ENCODE results near the gene CNTN6.

CNTN6 gene

DNA sequence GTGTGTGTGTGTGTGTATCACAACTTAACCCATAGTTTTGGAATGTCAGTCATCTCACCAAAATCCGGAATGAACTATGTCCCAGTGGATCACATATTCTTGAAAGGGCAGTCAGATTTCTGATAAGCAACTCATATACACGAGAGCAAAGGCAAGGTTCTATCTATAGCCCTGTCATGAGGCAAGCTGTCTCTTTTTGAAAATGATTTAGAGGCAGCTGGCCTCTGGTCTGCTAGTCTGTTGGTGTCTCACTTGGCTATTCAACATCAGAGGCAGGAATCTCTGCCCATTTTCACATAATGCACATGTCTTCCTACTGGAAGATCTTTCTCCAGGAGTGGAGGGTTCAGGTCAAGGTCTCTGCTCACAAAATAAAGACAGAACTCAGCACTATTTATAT is 79.8 kb downstream of the CNTN6 start:
- DNase-seq (ENCODE audit: low read depth in 2 of 2), result no peak

DNA sequence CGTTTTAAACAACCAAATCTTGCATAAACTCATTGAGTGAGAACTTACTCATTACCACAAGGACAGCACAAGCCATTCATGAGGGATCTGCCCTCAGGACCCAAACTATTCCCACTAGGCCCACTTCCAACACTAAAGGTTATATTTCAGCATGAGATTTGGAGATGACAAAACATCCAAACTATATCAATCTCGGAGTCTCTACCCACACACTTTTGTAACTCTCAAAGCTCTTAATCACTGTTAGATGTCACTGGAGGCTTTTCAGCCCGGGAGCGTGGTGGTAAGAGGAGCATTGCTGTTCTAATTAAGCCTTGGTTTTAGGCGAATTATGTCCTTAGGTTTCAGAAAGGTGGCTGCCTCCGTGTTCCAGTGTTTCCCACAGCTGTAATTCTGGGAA is 86.3 kb downstream of the CNTN6 start:
- DNase-seq (ENCODE audit: low read depth in 2 of 2), result no peak

DNA sequence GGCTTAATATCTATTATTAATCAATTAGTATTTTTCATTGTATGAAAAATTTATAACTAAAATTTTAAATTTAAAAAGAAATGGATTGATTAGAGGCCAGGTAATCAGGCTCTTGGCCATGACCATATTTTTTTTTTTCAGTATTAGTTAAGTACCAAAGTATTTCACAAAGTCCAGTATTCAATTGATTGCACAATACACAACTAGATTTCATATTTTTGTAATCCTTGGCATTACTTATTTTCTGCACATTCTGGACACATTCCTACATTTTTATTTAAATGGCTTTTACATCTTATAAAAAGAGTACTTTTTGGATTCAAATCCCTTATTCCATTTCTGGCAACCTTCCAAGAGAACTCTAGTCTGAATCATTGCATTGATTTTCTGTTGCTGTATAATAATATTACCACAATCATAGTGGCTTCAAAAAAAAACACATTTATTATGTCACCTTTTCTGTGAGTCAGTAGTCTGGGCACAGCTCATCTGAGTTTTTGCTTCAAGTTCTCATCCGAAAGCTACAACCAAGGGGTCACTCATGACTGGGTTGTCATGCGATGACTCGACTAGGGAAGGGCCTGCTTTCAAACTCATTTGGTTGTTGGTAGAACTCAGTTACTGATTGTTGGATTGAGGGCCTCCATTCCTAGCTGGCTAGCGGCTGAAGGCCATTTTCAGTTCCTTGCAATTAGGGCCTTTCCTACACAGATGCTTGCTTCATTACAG is 90.7 kb downstream of the CNTN6 start:
- DNase-seq (ENCODE audit: low read depth in 2 of 2), result no peak

DNA sequence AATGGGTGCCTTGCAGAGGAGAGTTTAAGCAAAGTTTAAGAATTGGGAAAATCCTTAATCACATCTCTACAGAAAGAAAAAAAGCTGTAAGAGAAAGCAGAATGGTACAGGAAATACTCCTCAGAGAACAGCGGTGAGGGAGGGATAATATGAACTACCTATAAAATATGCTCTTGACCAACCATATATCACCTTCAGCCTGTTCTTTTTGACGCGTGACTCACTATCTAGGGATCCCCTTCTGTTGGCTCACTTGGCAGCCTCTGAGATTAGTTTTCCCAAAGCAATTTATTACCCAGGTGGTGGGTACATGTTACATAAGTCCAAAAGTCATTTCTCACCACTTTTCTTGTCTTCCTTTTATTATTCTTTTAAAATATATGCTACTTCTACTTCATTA is 97.7 kb downstream of the CNTN6 start:
- no peak for DNase-seq (ENCODE audit: low read depth in 2 of 2)

DNA sequence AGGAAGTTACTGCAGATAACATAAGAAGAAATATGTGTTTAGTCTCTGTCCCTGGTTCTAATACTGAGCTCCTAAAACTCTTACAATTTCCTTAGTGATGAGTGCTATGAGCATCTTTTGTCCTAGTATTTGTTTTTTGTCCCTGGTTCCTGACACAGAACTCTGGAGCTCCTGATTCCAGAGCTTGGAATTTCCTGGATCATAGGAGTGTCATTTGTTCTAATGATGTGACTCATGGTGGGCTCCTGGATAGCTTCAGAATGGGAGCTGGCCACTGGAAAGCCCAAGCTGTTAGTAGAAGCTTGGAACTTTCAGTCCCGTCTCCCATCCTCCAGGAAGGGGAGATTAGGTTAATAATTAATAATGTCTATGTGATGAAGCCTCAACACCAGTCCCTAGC is 98.2 kb downstream of the CNTN6 start:
- DNase-seq (ENCODE audit: low read depth in 2 of 2), result no peak

DNA sequence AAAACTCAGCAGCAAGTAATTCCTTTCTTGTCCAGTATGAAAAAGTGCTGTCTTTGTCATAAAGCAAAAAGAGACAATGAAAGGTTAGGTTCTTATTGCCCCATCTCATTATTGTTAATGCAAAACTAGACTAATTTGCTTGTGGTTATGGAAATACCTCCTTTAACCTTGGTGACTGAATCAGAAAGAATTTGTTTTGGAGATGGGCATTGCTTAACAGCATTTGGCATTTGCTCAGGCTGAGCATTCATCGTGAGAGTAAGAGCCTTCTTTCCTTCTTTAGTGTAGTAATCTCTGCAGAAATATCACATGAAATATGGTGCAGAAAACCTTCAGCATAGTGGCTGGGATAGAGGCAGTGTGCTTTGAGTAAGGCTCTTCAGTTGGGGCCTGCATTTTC is 103.1 kb downstream of the CNTN6 start:
- no peak for DNase-seq (ENCODE audit: low read depth in 2 of 2)

DNA sequence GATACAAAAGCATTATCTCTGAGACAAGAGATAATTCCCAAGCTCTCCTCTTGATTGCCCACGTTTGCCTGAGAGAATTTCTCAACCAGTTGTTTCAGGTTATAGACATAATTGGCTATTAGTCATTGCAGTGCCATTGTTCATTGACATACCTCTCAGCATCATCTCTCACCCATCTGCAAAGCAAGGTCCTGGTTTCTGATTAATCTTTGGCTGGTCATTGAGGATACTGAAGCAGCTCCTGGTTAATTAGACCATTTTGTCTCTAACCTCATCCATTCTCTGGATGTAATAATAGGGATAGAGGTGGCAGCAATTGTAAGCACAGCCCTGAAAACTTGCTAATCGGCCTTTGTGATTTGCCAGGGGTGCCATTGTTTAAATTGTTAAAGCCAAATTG is 104.2 kb downstream of the CNTN6 start:
- DNase-seq (ENCODE audit: low read depth in 2 of 2), result no peak

DNA sequence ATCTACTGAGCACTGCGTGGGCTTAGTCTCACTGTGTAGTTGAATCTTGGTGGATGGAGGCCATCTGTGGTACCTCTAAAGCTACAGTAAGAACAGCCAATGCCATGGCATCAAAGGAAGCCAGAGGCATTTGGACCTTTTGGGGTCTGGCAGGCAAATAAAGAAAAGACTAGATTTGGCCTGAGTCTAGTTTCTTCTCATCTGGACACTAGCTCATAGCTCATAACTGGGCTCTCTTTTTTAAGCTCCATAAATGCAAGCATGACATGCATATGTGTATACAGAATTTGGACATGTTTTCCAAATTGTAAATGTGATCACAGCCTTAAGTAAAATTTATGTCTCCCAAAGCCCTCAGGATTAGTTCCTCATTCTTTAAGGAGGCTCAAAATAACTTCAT is 107.5 kb downstream of the CNTN6 start:
- no peak for DNase-seq (ENCODE audit: low read depth in 2 of 2)

DNA sequence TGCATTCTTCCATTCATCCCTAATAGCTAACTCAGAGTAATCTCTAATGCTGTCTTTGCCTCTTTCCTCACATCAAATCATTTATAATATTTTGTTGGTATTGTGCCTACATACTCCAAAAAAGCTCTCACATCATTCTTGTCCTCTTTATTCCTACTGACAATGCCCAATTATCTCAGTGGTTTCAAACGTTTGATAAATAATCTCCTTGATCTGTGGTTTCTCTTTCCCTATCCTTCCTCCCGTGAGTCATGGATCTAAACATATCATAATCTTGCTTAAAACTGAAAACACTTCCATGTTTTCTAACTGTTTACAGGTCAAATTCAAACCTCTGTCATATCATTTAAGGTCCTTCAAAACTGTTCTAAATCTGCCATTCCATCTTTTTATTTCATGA is 115.1 kb downstream of the CNTN6 start:
- no peak for DNase-seq (ENCODE audit: low read depth in 2 of 2)

DNA sequence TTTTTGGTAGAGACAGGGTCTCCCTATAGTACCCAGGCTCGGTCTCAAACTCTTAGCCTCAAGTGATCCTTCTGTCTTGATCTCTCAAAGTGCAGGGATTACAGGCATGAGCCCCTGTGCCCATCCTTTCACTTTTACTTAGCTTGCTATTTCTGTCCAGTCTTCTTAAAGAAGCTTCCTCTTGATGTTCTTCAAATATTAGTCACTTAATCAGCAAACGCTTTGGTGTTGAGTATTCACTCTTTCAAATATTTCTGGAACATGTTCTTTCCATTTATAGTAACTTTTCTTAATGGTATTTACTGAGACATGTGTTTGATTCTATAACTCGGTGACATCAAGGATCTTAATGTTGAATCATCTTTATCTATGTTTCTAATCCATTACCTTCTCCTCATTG is 122.1 kb downstream of the CNTN6 start:
- no peak for DNase-seq (ENCODE audit: low read depth in 2 of 2)

DNA sequence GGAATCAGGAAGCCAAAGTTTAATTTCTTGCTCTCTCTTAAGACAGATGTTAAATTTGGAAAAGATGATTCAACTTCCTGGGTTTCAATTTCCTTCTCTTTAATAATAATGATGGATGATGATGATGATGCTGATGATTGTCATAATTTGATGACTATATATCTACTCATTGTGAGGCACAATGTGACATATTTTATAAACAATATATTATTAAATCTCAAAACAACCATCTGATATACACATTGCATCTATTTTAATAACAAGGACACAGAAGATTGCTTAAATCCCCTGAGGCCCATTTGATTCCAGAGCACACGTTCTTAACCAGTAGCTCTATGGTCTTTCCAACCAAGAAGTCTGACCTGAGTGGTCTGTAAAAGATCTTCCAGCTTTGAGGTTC is 124.0 kb downstream of the CNTN6 start:
- no peak for DNase-seq (ENCODE audit: low read depth in 2 of 2)

DNA sequence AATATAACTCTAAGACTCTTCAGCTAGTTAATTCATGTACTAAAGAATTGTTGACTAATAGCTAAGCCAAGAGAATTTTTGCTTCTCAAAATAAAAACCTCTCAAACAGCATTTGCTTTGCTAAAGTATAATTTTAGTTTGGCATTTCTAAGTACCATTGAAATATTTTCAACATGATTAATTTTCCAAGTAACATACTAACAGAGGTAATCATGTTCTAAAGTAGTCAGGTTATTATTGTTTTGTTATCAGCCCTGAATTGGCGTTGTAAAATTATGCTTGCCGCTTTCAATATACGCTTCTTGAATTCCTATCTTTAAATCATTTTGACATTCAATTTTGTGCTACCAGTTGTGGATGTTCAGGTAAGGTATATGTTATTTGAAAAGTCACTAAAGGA is 134.3 kb downstream of the CNTN6 start:
- no peak for DNase-seq (ENCODE audit: low read depth in 2 of 2)

DNA sequence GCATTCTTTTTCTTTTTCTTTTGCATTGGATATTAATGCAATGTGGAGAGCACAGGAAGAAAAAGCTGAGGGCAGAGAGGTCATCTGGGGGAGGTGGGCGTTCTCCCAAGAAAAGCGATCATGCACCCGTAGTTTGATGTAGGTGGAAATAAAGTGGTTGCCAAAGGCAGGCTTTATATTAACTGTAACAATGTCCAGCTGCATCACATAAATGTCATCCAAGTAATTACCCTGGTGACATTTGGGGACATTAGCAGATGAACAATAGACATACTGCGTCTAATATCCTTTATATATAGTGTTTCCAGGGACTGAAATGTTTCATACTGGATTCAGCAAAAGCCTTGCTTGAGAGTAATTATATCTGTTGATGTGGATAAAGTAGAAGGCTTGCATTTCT is 135.5 kb downstream of the CNTN6 start:
- DNase-seq (ENCODE audit: low read depth in 2 of 2), result no peak

DNA sequence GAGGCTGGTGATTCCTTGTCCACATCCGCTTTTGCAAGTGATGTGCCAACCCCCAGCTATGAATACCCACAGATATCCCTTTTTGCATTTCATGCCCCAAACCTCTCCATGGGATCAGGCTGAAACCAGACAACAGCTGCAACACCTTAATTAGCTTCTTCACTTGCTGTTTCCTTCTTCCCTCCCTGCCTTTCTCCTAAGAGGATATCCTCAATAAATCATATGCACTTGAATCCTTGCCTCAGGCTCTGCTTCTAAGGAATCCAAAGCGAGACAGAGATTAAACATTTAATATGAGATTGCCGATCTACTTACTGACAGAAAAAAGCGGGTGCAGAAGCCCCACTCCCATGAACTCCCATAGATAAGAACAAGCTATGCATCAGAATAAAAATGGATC is 138.1 kb downstream of the CNTN6 start:
- DNase-seq (ENCODE audit: low read depth in 2 of 2), result no peak

DNA sequence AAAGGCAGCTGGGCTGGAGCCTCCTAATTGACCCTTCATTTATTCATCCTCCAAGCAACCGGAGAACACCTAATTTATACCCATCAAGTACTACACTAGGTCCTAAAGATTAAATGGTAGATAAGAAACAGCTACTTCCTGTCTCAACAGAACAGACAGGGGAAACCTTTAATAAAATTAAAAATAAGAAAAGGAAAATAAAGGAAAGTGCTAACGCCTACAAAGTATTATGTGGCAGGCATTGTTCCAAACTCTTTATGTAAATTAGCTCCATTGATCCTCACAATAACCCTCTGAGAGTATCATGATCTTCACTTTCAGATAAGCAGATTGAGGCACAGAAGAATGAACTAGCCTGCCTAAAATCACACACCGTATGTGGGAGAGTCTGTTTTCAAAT is 139.5 kb downstream of the CNTN6 start:
- no peak for DNase-seq (ENCODE audit: low read depth in 2 of 2)

DNA sequence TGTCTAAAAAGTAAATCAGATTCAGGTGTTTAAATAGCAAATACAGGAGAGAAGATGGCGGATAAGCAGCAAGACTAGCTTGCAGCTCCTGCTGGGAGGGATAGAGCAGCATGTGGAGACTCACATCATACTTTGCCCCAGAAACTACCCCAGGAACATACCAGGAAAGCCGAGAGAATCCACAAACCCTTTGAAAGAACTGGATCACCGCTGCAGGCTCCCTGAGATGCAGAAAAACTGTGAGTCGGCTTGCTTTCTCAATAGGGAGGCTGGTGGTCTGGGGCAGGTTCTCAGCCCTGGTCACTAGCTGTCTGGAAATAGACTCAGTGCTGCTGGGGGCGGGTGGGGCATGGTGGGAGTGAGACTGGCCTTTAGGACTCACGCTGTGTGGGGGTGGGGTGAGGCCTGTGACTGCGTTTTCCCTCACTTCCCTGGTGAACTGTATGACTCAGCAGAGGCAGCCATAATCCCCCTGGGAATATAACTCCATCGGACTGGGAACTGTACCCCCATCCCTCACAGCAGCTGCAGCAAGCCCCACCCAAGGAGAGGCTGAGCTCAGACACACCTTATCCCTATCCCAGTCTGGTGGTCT is 142.8 kb downstream of the CNTN6 start:
- no peak for DNase-seq (ENCODE audit: low read depth in 2 of 2)

DNA sequence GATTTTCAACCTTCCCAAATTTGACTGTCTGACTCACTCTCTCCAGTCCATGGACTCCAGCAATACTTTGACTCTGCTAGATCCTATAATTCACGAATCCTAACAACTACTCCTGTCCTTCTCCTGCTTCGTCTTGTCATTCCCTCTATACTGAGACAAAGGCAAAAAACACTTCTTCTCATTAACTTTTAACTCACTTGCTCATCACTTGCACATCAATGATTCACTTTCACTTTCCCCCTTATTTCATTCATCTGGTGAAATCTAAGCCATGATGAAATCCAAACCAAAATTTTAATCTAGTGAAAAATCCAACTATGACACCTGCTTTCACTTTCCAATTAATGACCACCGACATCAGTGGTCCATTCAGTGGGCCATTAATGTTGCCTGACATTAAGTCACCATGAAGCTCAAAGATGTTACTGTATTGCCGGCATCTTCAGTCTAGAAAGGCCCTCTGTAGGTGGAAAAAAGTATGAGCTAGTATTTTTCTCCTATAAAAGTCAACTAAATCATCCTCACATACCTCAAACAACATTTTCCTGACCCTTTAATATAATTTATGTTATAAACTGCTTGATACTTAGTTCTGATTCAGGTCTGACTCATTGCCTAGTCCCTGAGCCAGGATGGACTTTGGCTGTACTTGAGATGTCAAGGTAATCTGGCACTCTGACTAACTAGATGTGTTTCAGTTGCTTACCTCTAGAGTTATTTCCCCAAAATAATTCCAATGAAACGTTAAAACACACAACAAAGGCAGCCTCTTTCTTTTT is 158.6 kb downstream of the CNTN6 start:
- DNase-seq (ENCODE audit: low read depth in 2 of 2), result no peak

DNA sequence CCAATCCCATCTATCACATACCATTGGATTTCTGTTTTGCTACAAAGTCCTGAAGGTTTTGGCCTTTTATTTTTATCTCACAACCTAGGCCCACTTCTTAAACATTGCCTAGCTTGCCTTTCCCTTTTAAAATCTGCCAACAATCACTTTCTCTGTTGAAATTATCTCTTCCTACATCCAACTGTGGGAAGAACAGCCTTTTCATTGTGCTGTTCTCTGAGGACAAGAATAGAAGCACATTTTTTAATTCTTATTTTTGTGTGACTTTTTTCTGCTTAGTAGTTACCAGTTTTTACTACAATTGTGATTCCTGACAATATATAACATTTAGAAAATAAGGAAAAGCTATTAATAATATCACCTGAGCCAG is 159.2 kb downstream of the CNTN6 start:
- no peak for DNase-seq (ENCODE audit: low read depth in 2 of 2)

DNA sequence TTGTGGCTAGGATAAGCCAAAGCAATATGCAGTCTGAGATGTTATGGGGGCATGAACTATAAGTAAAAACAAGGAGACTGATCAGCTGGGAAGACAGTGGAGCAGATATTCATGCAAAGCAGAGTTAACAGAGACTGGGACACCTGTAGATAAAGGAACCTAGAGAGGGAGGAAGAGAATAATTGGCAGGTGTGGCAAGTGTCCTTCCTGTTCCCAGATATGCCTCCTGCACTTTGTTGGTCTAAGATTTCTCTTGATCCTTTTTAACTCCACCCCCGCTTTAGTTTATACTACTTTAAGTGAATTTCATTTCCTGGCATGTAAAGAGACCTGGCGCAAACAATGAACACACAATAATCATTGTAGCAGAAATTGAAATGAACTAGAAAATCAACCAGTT is 169.4 kb downstream of the CNTN6 start:
- DNase-seq (ENCODE audit: low read depth in 2 of 2), result no peak

DNA sequence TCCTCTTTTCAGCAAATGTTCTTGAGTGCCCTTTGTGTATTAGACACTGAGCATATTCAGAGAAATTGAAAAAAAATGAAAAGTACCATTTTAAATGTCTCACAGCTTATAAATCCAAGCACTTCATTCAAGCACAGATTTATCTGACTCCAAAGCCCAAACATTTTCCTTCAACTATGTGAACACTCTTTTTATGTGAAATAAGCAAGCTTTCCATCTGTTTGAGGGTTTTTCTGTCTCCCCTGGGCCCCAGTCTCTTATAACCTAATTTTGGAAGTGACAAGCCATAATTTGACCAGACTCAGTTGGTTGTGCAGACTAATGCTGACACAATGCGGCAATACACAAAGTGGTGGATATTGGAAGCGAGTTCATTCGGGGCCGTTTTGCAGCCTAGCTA is 170.3 kb downstream of the CNTN6 start:
- no peak for DNase-seq (ENCODE audit: low read depth in 2 of 2)

DNA sequence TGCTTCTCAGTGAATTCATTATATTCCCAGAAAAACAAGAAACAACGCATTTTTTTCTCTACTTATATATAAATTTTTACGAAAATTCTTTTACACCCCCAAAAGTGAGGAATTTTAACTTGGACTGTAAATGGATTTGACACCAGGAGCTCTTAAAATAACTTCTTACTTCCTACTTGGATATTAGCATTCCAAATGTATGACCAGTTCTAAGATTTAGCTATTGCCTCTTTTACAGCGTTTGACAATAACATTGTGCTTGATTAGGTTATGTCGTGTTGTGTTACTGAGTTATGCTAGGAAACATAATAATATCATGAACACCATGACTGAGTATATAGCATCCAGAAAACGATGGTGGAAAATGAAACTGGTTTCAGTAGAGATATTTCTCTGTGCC is 177.0 kb downstream of the CNTN6 start:
- DNase-seq (ENCODE audit: low read depth in 2 of 2), result no peak

DNA sequence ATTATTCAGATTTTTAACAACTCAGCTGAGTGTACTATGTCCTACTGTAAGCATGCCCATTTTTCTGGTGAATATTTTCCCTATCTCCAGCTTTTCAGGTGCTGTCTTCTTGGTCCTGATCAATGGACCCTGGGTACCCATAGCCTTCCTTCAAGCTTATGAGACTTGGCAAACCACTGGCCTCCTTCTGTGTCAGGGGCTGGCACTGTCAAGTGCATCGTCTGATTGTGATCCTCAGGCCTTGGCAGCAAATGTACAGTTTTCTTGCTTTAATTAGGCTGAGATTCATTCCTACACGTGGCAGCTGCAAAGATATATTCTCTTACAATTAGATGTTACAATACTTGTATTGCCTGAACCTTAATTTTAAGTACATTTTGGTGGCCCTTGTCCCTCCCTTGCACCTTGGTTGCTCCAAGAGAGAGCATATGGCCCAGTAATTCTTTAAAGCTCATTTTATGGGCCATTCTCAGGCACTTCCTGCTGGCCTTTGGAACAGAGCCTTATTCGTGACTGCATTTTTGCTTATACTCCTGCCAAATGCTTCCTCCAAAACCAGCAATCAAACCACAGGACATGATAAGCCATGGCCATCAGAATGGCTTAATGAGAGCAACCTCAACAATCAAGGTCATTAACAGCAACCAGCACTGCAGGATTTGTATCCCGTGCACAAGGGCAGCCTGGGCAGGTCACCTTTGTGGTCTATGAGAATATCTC is 179.9 kb downstream of the CNTN6 start:
- no peak for DNase-seq (ENCODE audit: low read depth in 2 of 2)

DNA sequence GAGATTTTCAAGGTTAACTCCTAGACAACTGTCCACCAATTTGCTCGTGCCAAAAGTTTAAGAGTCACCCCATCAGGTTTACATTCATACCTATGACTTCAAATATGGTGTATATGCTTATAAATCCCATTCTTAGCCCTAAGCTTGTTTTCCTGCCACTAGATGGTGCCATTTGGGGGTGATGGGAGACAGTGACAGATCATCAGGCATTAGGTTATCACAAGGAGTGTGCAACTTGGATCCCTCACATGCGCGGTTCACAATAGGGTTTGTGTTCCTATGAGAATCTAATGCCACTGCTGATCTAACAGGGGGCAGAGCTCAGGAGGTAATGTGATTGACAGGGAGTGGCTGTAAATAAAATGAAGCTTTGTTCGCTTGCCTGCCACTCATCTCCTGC is 182.7 kb downstream of the CNTN6 start:
- no peak for DNase-seq (ENCODE audit: low read depth in 2 of 2)

Data from stimulated activated CD4-positive, alpha-beta T cell treated with anti-CD3 and anti-CD28 coated beads, Interleukin-4, amount 100 ng/mL, for 48 hours (primary cell).